Posterior vena cava (tissue), 2 donors: ENCODE data around the gene NOTCH4. TPM values are rescaled to one million over a fixed set of nuclear protein-coding genes. Genes with fewer than 3 reads are reported as not detected.
"Not testable (repeated sequence)": the region's sequence is repeated elsewhere in the genome, so short reads cannot be mapped to it uniquely, and the experiment has no call there.

Source experiments
- DNase-seq: peaks from one replicate; pipeline ENCODE4 v3.0.0-alpha.2; 2020; ENCODE audit warnings: low spot score
- intact Hi-C, 2 donors: fragments of 100-400 bp; cut with DNase I; formaldehyde crosslinking; loops; one replicate each; pipeline versions ENCODE4 v1.14.1 to v1.14.2; 2022 to 2023
- total RNA-seq, 2 donors: library from RNA; stranded (reverse); fragmentation: NEBNext Ultra II Directional; extraction: Animal tissue kit (Norgen Biotek cat#: 25700); gene quantifications; one replicate each; pipeline ENCODE4 v1.2.1, GENCODE V29; 2021
- donor health status: DM: yes; HTN: yes; CAD: no.
- donor health status: DM: yes; HTN: yes; CAD: no.

Gene NOTCH4
- total RNA-seq, 2 donors from 2014 or later: 17.3 to 24.1 TPM

GRCh38 chr6:32222333-32223230 is 1.3 kb downstream of the NOTCH4 start:
- DNase-seq: no peak
- intact Hi-C loops: no loop called here

GRCh38 chr6:32220021-32220420 is 3.8 kb downstream of the NOTCH4 start:
- intact Hi-C loops: no loop called here
- DNase-seq: no peak

GRCh38 chr6:32218167-32218566 is 5.7 kb downstream of the NOTCH4 start:
- intact Hi-C loops: no loop called here
- no peak for DNase-seq

- intact Hi-C loops: no loop called here
- DNase-seq: peak; percentile 66
These were observed 6.9 kb downstream of the NOTCH4 start for GRCh38 chr6:32216998-32217397.

GRCh38 chr6:32216285-32216684 is 7.6 kb downstream of the NOTCH4 start:
- DNase-seq: no peak

GRCh38 chr6:32215617-32216016 is 8.2 kb downstream of the NOTCH4 start:
- DNase-seq: no peak
- intact Hi-C loops: no loop called here

More at GRCh38 chr6:32216285-32216684, 7.6 kb downstream of the NOTCH4 start:
- intact Hi-C loops: no loop called here

- no peak for DNase-seq
- intact Hi-C loops: no loop called here
These were observed 9.7 kb downstream of the NOTCH4 start for GRCh38 chr6:32214126-32214525.

- intact Hi-C loops: no loop called here
- DNase-seq: peak; percentile 70
These were observed 10.2 kb downstream of the NOTCH4 start for GRCh38 chr6:32213649-32214048.

GRCh38 chr6:32212076-32212760 is 11.6 kb downstream of the NOTCH4 start:
- intact Hi-C loops: no loop called here

GRCh38 chr6:32211432-32211831 is 12.4 kb downstream of the NOTCH4 start:
- intact Hi-C loops, DNase-seq: not testable (repeated sequence)

More at GRCh38 chr6:32212076-32212760, 11.6 kb downstream of the NOTCH4 start:
- DNase-seq: peak; percentile 67

- intact Hi-C loops: no loop called here
- peak; percentile 70 for DNase-seq
These were observed 13.7 kb downstream of the NOTCH4 start for GRCh38 chr6:32210191-32210601.

- DNase-seq: no peak
- intact Hi-C loops: no loop called here
These were observed 14.9 kb downstream of the NOTCH4 start for GRCh38 chr6:32208996-32209395.

GRCh38 chr6:32204268-32204715 is 19.6 kb downstream of the NOTCH4 start:
- intact Hi-C loops: no loop called here
- DNase-seq: no peak

GRCh38 chr6:32203426-32204267 is 20.2 kb downstream of the NOTCH4 start:
- intact Hi-C loops: no loop called here
- DNase-seq: peak; percentile 65

- intact Hi-C loops: no loop called here
- DNase-seq: peak; percentile 78
These were observed 21.7 kb downstream of the NOTCH4 start for GRCh38 chr6:32202186-32202585.

- intact Hi-C loops: no loop called here
- DNase-seq: peak; percentile 61
These were observed 23.0 kb downstream of the NOTCH4 start for GRCh38 chr6:32200711-32201475.

- intact Hi-C loops: no loop called here
- DNase-seq: peak; percentile 68
These were observed 25.0 kb downstream of the NOTCH4 start for GRCh38 chr6:32198866-32199265.

- intact Hi-C loops: no loop called here
- DNase-seq: peak; percentile 41
These were observed 25.5 kb downstream of the NOTCH4 start for GRCh38 chr6:32198345-32198696.
